B cell (primary cell): ENCODE data around the gene SLC2A5. TPM values are rescaled to one million over a fixed set of nuclear protein-coding genes. Genes with fewer than 3 reads are reported as not detected.

Experiments used
- ATAC-seq: fragments of 200-7000 bp; cut with Tn5 transposase; one replicate; pipeline ENCODE4 v1.10.0; 2021; ENCODE audit warnings: low read depth, mild to moderate bottlenecking, moderate number of reproducible peaks, moderate library complexity
- CTCF ChIA-PET: fragments of 350-600 bp; sonication (Branson Sonifier 250); formaldehyde crosslinking; loops from one replicate; lab custom pipeline; 2021; ENCODE audit warnings: antibody characterized with exemption, inconsistent platforms; lab: Charles Lee
- POLR2A ChIA-PET: fragments of 350-600 bp; sonication (Branson Sonifier 250); formaldehyde crosslinking; loops from one replicate; lab custom pipeline; 2021; ENCODE audit warnings: antibody characterized with exemption; lab: Charles Lee
- DNase-seq: peaks from one replicate; pipeline ENCODE4 v3.0.0; 2013
- H2AFZ ChIP-seq: 2 replicates; pipeline ENCODE4 v1.6.1; 2012; ENCODE audit warnings: mild to moderate bottlenecking, low read depth, low read length; ENCODE audit not compliant: insufficient read depth, poor library complexity, severe bottlenecking
- H3K27ac ChIP-seq, 2 donors: 1 replicate in 1 of 2; 2 replicates in 1 of 2; pipeline ENCODE4 v1.5.1; 2012 to 2013; ENCODE audit warnings: low read length in 2 of 2, mild to moderate bottlenecking in 2 of 2, moderate library complexity in 1 of 2
- H3K27me3 ChIP-seq, 4 experiments: fragments of 200-600 bp in 1 of 4; sonication (generic) in 1 of 4; replicated peaks in 1 of 4; 1 replicate in 2 of 4; 2 replicates in 2 of 4; pipeline versions ENCODE4 v1.6.1 to v1.7.0; 2013 to 2016; ENCODE audit warnings: low read length in 3 of 4, mild to moderate bottlenecking in 2 of 4, mixed read lengths in 1 of 4, moderate library complexity in 1 of 4; ENCODE audit not compliant: insufficient read depth in 4 of 4, control insufficient read depth in 3 of 4; ENCODE audit errors: control extremely low read depth in 1 of 4
- H3K36me3 ChIP-seq, 2 experiments: replicated peaks in 1 of 2; 1 replicate in 1 of 2; 2 replicates in 1 of 2; pipeline versions ENCODE4 v1.6.1 to v1.7.1; 2013; ENCODE audit warnings: low read length in 1 of 2; ENCODE audit not compliant: insufficient read depth in 2 of 2, control insufficient read depth in 1 of 2; ENCODE audit errors: control extremely low read depth in 1 of 2, extremely low read depth in 1 of 2
- H3K4me1 ChIP-seq, 2 donors: fragments of 200-600 bp in 1 of 2; sonication (generic) in 1 of 2; 1 replicate in 1 of 2; 2 replicates in 1 of 2; pipeline versions ENCODE4 v1.5.1 to v1.6.1; 2013 to 2017; ENCODE audit warnings: low read length in 2 of 2; ENCODE audit not compliant: control insufficient read depth in 2 of 2, insufficient read depth in 2 of 2
- H3K4me2 ChIP-seq: replicated peaks from 2 replicates; pipeline ENCODE3; 2012; ENCODE audit warnings: mild to moderate bottlenecking, low read depth, low read length; ENCODE audit not compliant: poor library complexity, severe bottlenecking
- H3K4me3 ChIP-seq, 5 experiments: fragments of 200-600 bp in 1 of 5; sonication (generic) in 1 of 5; 1 replicate in 3 of 5; 2 replicates in 2 of 5; pipeline versions ENCODE4 v1.5.1 to v1.7.0; 2011 to 2016; ENCODE audit warnings: low read length in 4 of 5, mild to moderate bottlenecking in 4 of 5, low read depth in 2 of 5, control low read depth in 1 of 5, moderate library complexity in 1 of 5; ENCODE audit not compliant: insufficient read depth in 1 of 5; ENCODE audit errors: control extremely low read depth in 1 of 5, extremely low read depth in 1 of 5
- H3K79me2 ChIP-seq: fragments of 200-600 bp; sonication (generic); one replicate; pipeline ENCODE4 v1.6.0; 2016; ENCODE audit warnings: low read length; ENCODE audit not compliant: control insufficient read depth, insufficient read depth
- H3K9ac ChIP-seq: fragments of 200-600 bp; sonication (generic); 2 replicates; pipeline ENCODE4 v1.6.1; 2017; ENCODE audit warnings: mild to moderate bottlenecking, low read length, moderate library complexity
- H3K9me3 ChIP-seq, 3 donors: one replicate each; pipeline versions ENCODE4 v1.6.1 to v1.7.1; 2013; ENCODE audit warnings: low read length in 2 of 3; ENCODE audit not compliant: control insufficient read depth in 2 of 3, insufficient read depth in 1 of 3; ENCODE audit errors: control extremely low read depth in 1 of 3
- H4K20me1 ChIP-seq: 2 replicates; pipeline ENCODE4 v1.6.0; 2012; ENCODE audit warnings: mild to moderate bottlenecking, low read length; ENCODE audit not compliant: insufficient read depth, control insufficient read depth, poor library complexity, severe bottlenecking
- H3K27ac Mint-ChIP-seq: one replicate; pipeline ENCODE4 v1.8.0; 2021; ENCODE audit warnings: mixed read lengths
- H3K27me3 Mint-ChIP-seq: one replicate; pipeline ENCODE4 v1.8.0; 2021; ENCODE audit warnings: mixed read lengths
- H3K4me1 Mint-ChIP-seq: one replicate; pipeline ENCODE4 v1.8.0; 2021; ENCODE audit warnings: mixed read lengths
- H3K4me3 Mint-ChIP-seq: one replicate; pipeline ENCODE4 v1.8.0; 2021; ENCODE audit warnings: mixed read lengths
- H3K9me3 Mint-ChIP-seq: one replicate; pipeline ENCODE4 v1.8.0; 2022; ENCODE audit warnings: mixed read lengths; ENCODE audit not compliant: insufficient read depth
- EZH2 ChIP-seq: IDR thresholded peaks from 2 replicates; pipeline ENCODE4 v1.6.1; 2012; ENCODE audit warnings: borderline replicate concordance, low read depth, mild to moderate bottlenecking, moderate library complexity, low read length; ENCODE audit not compliant: insufficient read depth, poor library complexity, severe bottlenecking
- WGBS: methylation state at CpG from one replicate; pipeline ENCODE4 v1.1.5; 2013; ENCODE audit warnings: missing lambda C conversion rate; ENCODE audit not compliant: insufficient coverage; 5-methylcytosine and 5-hydroxymethylcytosine counted together
- intact Hi-C: fragments of 100-400 bp; cut with micrococcal nuclease; formaldehyde crosslinking; loops from one replicate; pipeline ENCODE4 v1.10.0; 2022
- polyA plus RNA-seq: library from polyadenylated mRNA; depleted of rRNA; stranded (reverse); fragments of >200 nt; gene quantifications from 2 replicates; pipeline ENCODE4 v1.2.3, GENCODE V29; 2012
- total RNA-seq, 2 donors: library from RNA; stranded (reverse); fragments of 120-200 nt in 1 of 2; gene quantifications; 1 replicate in 1 of 2; 2 replicates in 1 of 2; pipeline versions ENCODE4 v1.2.3 to v1.2.4, GENCODE V29; 2013 to 2022
- TF ChIP-seq, protein P1 (sequence below): fragments of 200-600 bp; IDR thresholded peaks from one replicate; pipeline ENCODE4 v1.8.0; 2022; ENCODE audit warnings: antibody characterized with exemption, mild to moderate bottlenecking

The SLC2A5 gene
- total and polyA plus RNA-seq, 2 donors (not counting 1 experiment from before 2014, with no cell fraction given): 16.7 to 29.5 TPM

DNA sequence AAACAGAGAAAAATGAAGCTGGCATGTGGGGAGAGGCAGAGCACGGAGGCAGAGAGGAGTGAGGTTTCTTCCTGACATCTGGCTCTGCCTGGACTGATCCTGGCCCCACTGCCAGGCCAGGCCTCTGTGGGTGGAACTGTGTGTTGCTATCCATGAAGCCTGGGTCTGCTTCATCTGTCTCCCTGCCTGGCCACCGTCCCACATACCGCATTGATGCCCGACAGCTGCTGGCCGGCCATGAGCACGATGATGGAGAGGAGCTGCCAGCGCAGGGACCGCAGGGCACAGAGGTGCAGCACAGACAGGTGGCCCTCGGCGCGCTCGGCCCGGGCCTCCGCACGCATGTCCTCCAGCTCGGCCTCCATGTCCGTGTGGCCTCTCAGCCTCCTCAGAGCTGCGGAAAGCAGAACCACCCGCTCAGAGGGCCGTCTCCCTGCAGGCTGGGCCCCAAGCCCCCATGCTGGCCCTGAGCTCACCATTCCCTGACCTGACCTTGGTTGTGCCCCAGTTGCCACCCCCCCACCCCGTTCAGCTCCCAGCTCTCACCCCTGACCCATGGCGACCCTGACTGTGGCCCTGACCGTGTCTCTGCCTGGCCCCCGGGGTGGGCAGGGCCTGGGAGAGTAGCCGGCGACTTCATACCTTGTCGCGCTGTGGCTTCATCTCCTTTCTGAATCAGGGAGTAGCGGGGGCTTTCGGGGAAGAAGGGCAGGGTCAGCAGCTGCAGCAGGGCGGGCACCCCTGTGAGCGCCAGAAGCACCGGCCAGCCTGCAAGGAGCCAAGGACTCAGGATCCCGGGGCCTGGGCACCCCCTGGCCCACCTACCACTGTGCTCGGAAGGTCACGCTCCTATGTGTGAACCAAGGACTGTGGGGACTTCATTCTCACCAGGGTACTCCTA lies 54.7 kb downstream of the SLC2A5 start:
- H3K4me3 ChIP-seq: no peak overlapping the region
- Mint-ChIP-seq H3K4me3 (no peak overlapping the region), H3K27me3 (peaks cover 6% of the 10 kb centered on the region), H3K27ac (no peak overlapping the region), H3K4me1 (peaks cover 34% of the 10 kb centered on the region), H3K9me3 (no peaks in the 10 kb centered on the region)
- H3K27me3 ChIP-seq: no peaks in the 10 kb centered on the region
- POLR2A ChIA-PET: interaction anchor here (0.5 kb wide), 1 partner anchor 29 kb away, joined by 3 read pairs; no protein-coding TSS in a partner anchor
- H3K79me2 ChIP-seq: no peaks in the 10 kb centered on the region
- H2AFZ ChIP-seq: no peak overlapping the region
- H3K27ac ChIP-seq: no peak overlapping the region
- H3K36me3 ChIP-seq: no peaks in the 10 kb centered on the region
- CTCF ChIA-PET: interaction anchor here (0.7 to 2.9 kb wide), 5 partner anchors 9 to 407 kb away, joined by 3 to 10 read pairs (median 5); no protein-coding TSS in a partner anchor
- no peak for DNase-seq
- H3K9me3 ChIP-seq: peaks cover 0 to 5% (median 0%) of the 10 kb centered on the region in 3 donors
- 93% methylated on average over 33 of the region's 36 CpGs for WGBS
- intact Hi-C loops: no loop called here
- no peaks in the 10 kb centered on the region for H4K20me1 ChIP-seq
- no peak for ATAC-seq
- H3K4me1 ChIP-seq: peaks cover 25 to 31% of the 10 kb centered on the region in 2 donors
- no peak overlapping the region for H3K9ac ChIP-seq
- H3K4me2 ChIP-seq: no peak overlapping the region
- TF ChIP-seq, protein P1, sequence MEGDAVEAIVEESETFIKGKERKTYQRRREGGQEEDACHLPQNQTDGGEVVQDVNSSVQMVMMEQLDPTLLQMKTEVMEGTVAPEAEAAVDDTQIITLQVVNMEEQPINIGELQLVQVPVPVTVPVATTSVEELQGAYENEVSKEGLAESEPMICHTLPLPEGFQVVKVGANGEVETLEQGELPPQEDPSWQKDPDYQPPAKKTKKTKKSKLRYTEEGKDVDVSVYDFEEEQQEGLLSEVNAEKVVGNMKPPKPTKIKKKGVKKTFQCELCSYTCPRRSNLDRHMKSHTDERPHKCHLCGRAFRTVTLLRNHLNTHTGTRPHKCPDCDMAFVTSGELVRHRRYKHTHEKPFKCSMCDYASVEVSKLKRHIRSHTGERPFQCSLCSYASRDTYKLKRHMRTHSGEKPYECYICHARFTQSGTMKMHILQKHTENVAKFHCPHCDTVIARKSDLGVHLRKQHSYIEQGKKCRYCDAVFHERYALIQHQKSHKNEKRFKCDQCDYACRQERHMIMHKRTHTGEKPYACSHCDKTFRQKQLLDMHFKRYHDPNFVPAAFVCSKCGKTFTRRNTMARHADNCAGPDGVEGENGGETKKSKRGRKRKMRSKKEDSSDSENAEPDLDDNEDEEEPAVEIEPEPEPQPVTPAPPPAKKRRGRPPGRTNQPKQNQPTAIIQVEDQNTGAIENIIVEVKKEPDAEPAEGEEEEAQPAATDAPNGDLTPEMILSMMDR: no peak
- TF ChIP-seq EZH2: no peak

DNA sequence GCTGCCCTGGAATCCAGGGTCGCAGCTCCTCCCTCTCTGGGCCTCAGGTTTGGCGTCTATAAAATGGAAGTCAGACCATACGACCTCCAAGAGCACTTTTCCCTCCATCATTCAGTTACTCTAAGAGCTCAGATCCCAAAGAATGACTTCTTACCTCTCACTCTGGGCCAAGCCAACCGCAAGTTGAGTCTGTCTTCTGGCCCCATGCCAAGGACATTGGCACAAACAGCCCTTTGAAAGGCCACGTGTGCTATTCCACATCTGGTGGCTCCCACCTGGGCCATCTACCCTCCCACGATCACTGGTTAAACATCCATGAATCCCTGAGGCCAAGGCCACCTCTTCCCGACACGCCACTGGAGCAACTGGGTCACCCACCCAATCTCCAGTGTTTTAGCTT lies 55.6 kb downstream of the SLC2A5 start:
- H3K9me3 ChIP-seq: peaks cover 0 to 5% (median 0%) of the 10 kb centered on the region in 3 donors
- POLR2A ChIA-PET: interaction anchor here (0.6 kb wide), 1 partner anchor 53 kb away, joined by 4 read pairs; no protein-coding TSS in a partner anchor
- intact Hi-C loops: no loop called here

More for the DNA sequence above, 55.6 kb downstream of the SLC2A5 start:
- 91% methylated on average over 8 of the region's 8 CpGs for WGBS
- Histone ChIP-seq H3K27me3 (no peaks in the 10 kb centered on the region), H3K36me3 (no peaks in the 10 kb centered on the region), H3K27ac (no peak overlapping the region), H3K9ac (no peak overlapping the region), H2AFZ (no peak overlapping the region), H3K79me2 (no peaks in the 10 kb centered on the region), H3K4me2 (no peak overlapping the region), H4K20me1 (no peaks in the 10 kb centered on the region), H3K4me3 (no peak overlapping the region), H3K4me1 (peaks cover 27 to 34% of the 10 kb centered on the region in 2 donors)
- CTCF ChIA-PET: interaction anchor here (0.5 to 2.9 kb wide), 5 partner anchors 8 to 484 kb away, joined by 3 to 10 read pairs (median 4); no protein-coding TSS in a partner anchor
- TF ChIP-seq EZH2: no peak
- TF ChIP-seq, protein P1: no peak
- Mint-ChIP-seq H3K27ac (no peak overlapping the region), H3K9me3 (no peaks in the 10 kb centered on the region), H3K27me3 (peaks cover 11% of the 10 kb centered on the region), H3K4me1 (peaks cover 43% of the 10 kb centered on the region), H3K4me3 (no peak overlapping the region)
- DNase-seq (no peak), ATAC-seq (no peak)
